HUES64 (cell line): ENCODE measurements around the gene CCDC78.
"Not testable (repeated sequence)": the region's sequence is repeated elsewhere in the genome, so short reads cannot be mapped to it uniquely, and the experiment has no call there.

Source experiments
- H3K27ac ChIP-seq: 2 replicates; pipeline ENCODE4 v1.7.0; 2013; ENCODE audit warnings: low read depth, low read length, inconsistent platforms
- H3K27me3 ChIP-seq: 2 replicates; pipeline ENCODE4 v1.6.1; 2013; ENCODE audit warnings: mild to moderate bottlenecking, low read length; ENCODE audit not compliant: insufficient read depth
- H3K36me3 ChIP-seq: 2 replicates; pipeline ENCODE4 v1.6.1; 2013; ENCODE audit warnings: mild to moderate bottlenecking, low read length; ENCODE audit not compliant: insufficient read depth
- H3K4me1 ChIP-seq: 2 replicates; pipeline ENCODE4 v1.6.1; 2013; ENCODE audit warnings: mild to moderate bottlenecking, low read length, moderate library complexity; ENCODE audit not compliant: insufficient read depth
- H3K4me3 ChIP-seq: 2 replicates; pipeline ENCODE4 v1.5.1; 2013; ENCODE audit warnings: mild to moderate bottlenecking, low read length, moderate library complexity
- H3K9ac ChIP-seq: 2 replicates; pipeline ENCODE4 v1.6.1; 2013; ENCODE audit warnings: mild to moderate bottlenecking, low read depth, low read length
- H3K9me3 ChIP-seq: 2 replicates; pipeline ENCODE4 v1.6.1; 2013; ENCODE audit warnings: low read depth, low read length; ENCODE audit not compliant: insufficient read depth
- WGBS: fragments of 150-250, 120-280 bp; methylation state at CpG from one replicate; pipeline ENCODE4 v1.1.7; 2013; ENCODE audit warnings: missing lambda C conversion rate; 5-methylcytosine and 5-hydroxymethylcytosine counted together

CCDC78 gene

DNA sequence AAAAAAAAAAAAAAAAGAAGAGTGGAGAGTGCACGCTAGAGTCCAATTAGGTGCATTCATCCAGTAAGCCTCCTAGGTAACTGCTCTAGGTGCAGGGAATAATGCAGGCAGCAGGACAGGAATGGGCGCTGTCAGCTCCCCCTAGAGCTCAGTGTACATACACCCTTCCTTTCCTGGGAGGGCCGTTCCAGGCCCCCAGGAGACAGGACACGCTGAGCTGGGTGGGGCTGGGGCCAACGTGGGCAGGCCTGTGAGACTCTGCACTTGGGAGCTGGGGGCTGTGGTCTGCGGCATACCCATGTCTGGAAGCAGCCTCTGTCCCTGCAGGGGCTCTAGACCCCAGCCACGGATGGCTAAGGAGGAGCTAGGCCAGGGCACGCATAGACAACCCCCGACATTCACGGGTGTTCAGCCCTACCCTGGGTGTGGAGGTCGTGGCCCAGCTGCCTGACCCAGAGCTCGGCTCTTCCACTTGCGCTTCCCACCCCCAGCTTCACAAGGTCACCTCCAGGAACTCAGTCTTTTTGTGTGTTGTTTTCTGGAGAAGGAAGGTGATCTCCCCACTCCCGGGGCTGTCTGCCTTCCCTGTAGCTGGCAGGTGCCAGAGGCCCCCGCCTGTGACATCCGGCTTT lies 6.3 kb downstream of the CCDC78 start:
- Histone ChIP-seq H3K9ac (peak overlapping the region; percentile 94; the same call in 1 of the 2 replicates), H3K27me3 (peaks cover 23% of the 10 kb centered on the region), H3K4me1 (peaks cover 18% of the 10 kb centered on the region; the same call in 1 of the 2 replicates), H3K9me3 (no peaks in the 10 kb centered on the region), H3K27ac (no peak overlapping the region), H3K36me3 (peaks cover 5% of the 10 kb centered on the region; the same call in 1 of the 2 replicates), H3K4me3 (peak overlapping the region; percentile 93)
- 25% methylated on average over 16 of the region's 16 CpGs for WGBS

DNA sequence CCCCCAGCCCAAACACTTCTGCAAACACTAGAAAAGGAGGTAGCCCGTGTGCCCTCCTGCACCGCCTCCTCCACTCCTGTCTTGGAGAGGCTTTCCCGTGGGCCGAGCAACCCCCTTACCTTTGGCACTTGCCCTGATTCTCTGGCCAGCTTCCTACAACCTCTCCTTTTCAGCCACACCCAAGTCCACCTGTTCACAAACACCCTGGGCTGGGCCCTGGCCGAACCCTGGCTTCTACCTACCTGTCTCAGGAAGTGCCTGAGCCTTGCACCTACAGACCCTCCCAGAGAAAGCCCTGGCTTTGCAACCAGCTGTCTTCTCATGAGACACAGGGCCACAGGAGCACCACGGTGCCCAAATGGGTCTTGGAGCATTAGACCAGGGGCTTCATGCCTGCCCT lies 7.3 kb downstream of the CCDC78 start:
- H3K9ac ChIP-seq, result no peak overlapping the region
- no peaks in the 10 kb centered on the region for H3K9me3 ChIP-seq
- H3K4me3 ChIP-seq, result no peak overlapping the region
- H3K36me3 ChIP-seq, result peaks cover 5% of the 10 kb centered on the region; the same call in 1 of the 2 replicates
- H3K4me1 ChIP-seq, result peaks cover 18% of the 10 kb centered on the region; the same call in 1 of the 2 replicates
- H3K27ac ChIP-seq, result no peak overlapping the region
- WGBS, result 92% methylated on average over 6 of the region's 6 CpGs
- peaks cover 31% of the 10 kb centered on the region for H3K27me3 ChIP-seq

DNA sequence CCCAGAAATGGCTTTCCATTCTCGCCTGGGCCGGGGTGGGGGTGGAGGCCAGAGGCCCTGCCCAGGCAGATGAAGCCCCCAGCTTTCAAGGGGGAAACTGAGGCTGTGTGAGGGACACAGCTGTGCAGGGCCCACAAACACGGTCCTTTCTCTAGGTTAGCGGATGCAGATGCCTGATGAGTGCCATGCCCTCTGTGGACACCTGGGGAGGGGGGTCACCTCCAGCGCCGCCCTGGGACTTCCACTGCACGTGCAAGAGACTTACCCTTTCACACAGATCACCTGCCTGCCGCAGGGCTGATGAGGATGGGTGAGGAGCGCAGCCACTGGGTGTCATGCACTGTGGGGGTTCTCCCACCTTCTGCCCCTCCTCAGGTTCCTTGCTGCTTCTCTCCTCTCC lies 7.9 kb downstream of the CCDC78 start:
- Histone ChIP-seq H3K4me1 (peaks cover 18% of the 10 kb centered on the region; the same call in 1 of the 2 replicates), H3K9ac (no peak overlapping the region), H3K27ac (no peak overlapping the region)

DNA sequence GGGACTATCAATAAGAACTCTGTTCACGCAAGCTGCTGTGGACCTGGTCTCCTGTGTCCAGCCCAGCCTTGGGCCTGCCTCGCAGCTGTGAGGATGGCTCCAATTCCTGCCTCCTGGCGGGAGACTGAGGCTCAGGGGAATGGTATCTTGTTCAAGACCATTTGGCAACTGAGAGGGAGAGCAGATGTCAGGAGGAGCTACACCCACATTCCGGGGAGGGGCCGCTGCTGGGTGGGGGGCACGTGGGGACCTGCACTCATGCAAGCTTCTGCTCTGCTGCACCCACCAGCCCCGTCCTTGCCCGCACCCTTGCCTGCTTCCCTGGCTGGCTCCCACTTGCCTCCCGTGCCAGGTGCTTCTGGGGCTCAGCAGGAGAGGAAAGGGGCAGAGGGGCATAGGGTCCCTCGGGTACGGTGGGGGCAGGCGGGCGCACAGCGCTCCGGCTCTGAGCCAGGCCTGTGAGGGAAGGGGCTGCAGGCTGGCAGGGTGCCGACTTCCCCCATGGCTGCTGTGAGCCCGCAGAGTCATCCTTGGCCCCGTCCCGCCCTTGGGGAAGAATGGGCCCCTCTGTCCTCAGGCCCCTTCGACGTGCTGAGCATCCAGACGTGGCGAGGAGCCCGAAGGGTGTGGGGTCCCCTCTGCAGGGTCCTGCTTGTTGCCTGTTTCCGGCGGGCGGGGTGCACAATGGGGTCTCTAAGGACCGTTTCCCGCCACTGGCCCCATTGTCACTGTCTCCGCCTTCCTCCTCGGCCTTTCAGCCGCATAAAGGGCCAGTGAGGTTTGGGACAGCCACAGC lies 8.6 kb downstream of the CCDC78 start:
- H3K4me1 ChIP-seq, result peaks cover 18% of the 10 kb centered on the region; the same call in 1 of the 2 replicates
- no peak overlapping the region for H3K9ac ChIP-seq
- H3K4me3 ChIP-seq, result no peak overlapping the region
- no peak overlapping the region for H3K27ac ChIP-seq
- H3K36me3 ChIP-seq, result no peaks in the 10 kb centered on the region
- H3K27me3 ChIP-seq, result peaks cover 36% of the 10 kb centered on the region
- no peaks in the 10 kb centered on the region for H3K9me3 ChIP-seq
- WGBS, result 76% methylated on average over 32 of the region's 32 CpGs

More for the DNA sequence above, 7.9 kb downstream of the CCDC78 start:
- Histone ChIP-seq H3K9me3 (no peaks in the 10 kb centered on the region), H3K36me3 (peaks cover 4% of the 10 kb centered on the region; the same call in 1 of the 2 replicates), H3K27me3 (peaks cover 36% of the 10 kb centered on the region), H3K4me3 (no peak overlapping the region)
- WGBS, result 92% methylated on average over 9 of the region's 9 CpGs

DNA sequence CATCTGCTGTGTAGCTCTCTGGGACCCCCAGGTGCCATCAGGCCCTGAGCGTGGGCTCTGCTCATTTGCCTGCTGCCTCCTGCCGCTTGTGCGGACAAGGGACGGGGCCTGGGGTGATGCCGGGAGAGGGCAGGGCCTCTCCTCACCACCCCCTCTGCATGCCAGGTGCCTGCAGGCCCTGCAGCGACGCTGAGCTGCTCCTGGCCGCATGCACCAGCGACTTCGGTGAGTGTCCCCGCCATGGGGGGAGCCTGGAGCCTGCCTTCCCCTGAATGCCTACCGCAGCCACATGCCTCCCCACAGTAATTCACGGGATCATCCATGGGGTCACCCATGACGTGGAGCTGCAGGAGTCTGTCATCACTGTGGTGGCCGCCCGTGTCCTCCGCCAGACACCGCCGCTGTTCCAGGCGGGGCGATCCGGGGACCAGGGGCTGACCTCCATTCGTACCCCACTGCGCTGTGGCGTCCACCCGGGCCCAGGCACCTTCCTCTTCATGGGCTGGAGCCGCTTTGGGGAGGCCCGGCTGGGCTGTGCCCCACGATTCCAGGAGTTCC lies 9.4 kb downstream of the CCDC78 start:
- peaks cover 18% of the 10 kb centered on the region; the same call in 1 of the 2 replicates for H3K4me1 ChIP-seq
- H3K27ac ChIP-seq, result no peak overlapping the region
- no peak overlapping the region for H3K9ac ChIP-seq
- WGBS, result 89% methylated on average over 29 of the region's 29 CpGs
- no peaks in the 10 kb centered on the region for H3K9me3 ChIP-seq
- peaks cover 38% of the 10 kb centered on the region for H3K27me3 ChIP-seq
- H3K4me3 ChIP-seq, result peak overlapping the region; percentile 66; the same call in 1 of the 2 replicates
- no peaks in the 10 kb centered on the region for H3K36me3 ChIP-seq

DNA sequence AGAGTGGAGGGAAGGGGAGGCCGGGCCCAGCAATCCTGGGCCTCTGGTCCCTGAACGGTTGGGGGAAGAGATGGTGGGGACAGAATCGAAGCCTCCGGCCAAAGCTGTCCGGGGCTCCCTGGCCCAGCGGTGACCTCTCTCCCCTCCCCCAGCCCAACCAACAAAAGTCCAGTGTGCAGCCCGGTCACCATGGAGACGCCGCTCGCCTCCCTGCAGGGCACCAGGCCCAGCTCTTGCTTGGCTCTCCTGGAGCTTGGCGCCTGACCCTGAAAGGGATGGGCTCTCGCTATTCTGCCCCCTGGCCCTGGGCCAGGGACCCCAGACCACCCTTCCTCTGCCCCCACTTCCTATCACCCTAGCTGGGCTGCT lies 10.1 kb downstream of the CCDC78 start:
- H3K27me3 ChIP-seq, result peaks cover 40% of the 10 kb centered on the region

DNA sequence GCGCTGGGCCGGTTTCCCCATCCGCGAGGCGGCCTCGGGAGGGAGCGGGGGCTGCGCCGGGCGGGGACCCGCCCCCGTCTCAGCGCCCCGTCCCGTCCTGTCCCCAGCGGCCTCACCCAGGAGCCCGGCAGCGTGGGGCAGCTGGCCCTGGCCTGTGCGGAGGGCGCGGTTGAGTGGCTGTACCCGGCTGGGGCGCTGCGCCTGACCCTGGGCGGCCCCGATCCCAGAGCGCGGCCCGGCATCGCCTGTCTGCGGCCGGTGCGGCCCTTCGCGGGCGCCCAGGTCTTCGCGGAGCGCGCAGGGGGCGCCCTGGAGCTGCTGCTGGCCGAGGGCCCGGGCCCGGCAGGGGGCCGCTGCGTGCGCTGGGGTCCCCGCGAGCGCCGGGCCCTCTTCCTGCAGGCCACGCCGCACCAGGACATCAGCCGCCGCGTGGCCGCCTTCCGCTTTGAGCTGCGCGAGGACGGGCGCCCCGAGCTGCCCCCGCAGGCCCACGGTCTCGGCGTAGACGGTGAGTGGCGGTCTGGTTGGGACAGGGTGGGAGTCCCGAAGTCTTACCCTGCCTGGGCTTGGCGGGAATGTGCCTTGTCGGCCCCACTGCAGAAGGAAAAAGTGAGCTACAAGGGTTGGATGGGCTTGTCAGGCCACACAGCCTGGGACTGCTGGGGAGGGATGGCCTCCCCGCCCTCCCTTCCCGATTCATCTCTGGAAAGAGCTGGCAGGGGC lies 10.6 kb downstream of the CCDC78 start:
- Histone ChIP-seq H3K9me3 (no peaks in the 10 kb centered on the region), H3K36me3 (no peaks in the 10 kb centered on the region), H3K4me3 (peak overlapping the region; percentile 66), H3K27ac (no peak overlapping the region), H3K9ac (peak overlapping the region; percentile 57), H3K27me3 (peaks cover 46% of the 10 kb centered on the region), H3K4me1 (peaks cover 18% of the 10 kb centered on the region; the same call in 1 of the 2 replicates)
- WGBS, result 4% methylated on average over 74 of the region's 74 CpGs

More for the DNA sequence above, 10.1 kb downstream of the CCDC78 start:
- Histone ChIP-seq H3K27ac (no peak overlapping the region), H3K9me3 (no peaks in the 10 kb centered on the region), H3K9ac (0 out of 2 replicates have a peak overlapping the region, but pooled peaks have one; percentile 37), H3K4me1 (peaks cover 18% of the 10 kb centered on the region; the same call in 1 of the 2 replicates), H3K4me3 (peak overlapping the region; percentile 66), H3K36me3 (no peaks in the 10 kb centered on the region)
- WGBS, result 14% methylated on average over 11 of the region's 12 CpGs

DNA sequence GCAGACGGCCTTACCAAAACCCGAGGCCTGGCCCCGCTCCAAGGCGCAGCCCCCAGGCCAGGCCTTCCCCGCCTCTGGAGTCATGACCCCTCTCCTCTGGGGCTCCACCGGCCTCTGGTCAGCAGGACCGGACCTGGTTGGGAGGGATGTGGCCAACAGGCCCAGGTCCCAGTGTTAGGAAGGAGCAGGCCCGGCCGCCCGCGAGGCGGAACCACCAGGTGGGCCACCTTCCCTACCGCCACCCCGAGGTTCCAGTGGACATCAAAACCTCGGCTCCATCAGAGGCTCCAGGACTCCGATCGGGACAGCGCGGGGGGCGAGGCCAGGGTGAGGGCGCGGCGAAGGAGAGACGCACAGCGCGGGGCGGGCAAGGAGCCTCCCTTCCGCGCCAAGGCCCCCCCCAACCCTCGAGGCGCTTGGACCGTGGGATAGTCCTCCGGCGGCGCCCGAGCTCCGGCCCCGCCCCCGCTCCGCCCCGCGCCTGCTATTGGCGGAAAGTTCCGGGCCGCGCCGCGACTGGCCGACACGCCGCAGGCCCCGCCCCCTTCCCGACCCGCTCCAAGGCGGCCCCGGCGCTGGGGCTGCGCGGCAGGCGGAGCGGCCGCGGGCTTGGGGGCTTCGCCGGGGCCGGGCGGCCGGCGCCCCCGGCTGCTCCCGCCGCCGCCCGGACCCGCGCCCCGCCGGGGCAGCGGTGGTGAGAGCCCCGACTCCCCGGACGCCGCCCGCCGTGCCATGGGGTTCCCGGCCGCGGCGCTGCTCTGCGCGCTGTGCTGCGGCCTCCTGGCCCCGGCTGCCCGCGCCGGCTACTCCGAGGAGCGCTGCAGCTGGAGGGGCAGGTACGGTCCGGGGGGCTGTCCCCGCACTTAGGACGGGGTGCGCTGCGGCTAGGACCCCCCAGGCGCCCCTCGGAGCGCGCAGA lies 11.4 kb downstream of the CCDC78 start, which contains the start of gene METRN:
Gene METRN (plus strand): TSS at position 561 of the 919 bp plus-strand sequence. CDS start 172 bp downstream, at position 733.
- H3K36me3 ChIP-seq, result no peaks in the 10 kb centered on the region
- no peaks in the 10 kb centered on the region for H3K9me3 ChIP-seq
- peaks cover 13% of the 10 kb centered on the region; the same call in 1 of the 2 replicates for H3K4me1 ChIP-seq
- 9% methylated on average over 108 of the region's 108 CpGs for WGBS
- H3K9ac ChIP-seq, result peak within 1 kb of the TSS; percentile 57
- no peak within 1 kb of the TSS for H3K27ac ChIP-seq
- H3K27me3 ChIP-seq, result peaks cover 53% of the 10 kb centered on the region
- H3K4me3 ChIP-seq, result peak within 1 kb of the TSS; percentile 66

DNA sequence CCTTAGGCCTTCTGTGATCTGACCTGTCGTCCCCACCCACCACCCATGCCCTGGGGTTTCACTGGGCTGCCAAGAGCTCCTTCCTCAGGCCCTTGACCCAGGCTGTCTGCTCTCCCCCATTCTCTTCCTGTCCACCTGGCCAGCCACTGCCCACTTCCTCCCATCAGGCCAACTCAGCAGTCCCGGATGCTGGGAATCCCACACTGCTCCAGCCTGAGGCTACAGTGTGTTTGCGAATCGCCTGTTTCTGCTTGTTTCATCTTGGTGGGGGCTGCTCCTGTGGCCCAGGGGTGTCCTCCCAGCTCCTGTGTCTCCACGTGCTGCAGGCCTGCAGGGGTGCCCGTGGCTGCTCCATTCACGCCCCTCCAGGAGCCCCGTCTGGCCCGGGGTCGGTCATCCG lies 12.2 kb downstream of the CCDC78 start:
- 85% methylated on average over 11 of the region's 11 CpGs for WGBS
- H3K36me3 ChIP-seq, result no peaks in the 10 kb centered on the region
- no peak overlapping the region for H3K9ac ChIP-seq
- H3K27me3 ChIP-seq, result peaks cover 60% of the 10 kb centered on the region
- no peak overlapping the region for H3K4me3 ChIP-seq
- H3K27ac ChIP-seq, result no peak overlapping the region
- peaks cover 11% of the 10 kb centered on the region; the same call in 1 of the 2 replicates for H3K4me1 ChIP-seq
- no peaks in the 10 kb centered on the region for H3K9me3 ChIP-seq

DNA sequence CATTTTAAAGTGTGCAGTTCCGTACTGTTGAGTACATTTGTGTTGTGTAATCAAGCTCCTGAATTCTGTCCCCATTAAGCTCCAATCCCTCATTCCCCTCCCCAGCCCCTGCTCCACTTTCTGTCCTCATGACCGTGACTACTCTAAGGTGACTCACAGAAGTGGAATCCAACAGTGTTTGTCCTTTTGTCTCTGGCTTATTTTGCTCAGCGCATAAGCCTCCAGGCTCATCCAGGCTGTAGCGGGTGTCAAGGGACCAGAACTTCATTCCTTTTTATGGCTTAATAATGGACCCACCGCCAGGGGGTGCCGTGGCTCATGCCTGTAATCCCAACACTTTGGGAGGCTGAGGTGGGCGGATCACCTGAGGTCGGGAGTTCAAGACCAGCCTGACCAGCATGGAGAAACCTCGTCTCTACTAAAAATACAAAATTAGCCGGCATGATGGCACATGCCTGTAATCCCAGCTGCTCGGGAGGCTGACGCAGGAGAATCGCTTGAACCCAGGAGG lies 13.4 kb downstream of the CCDC78 start:
- peaks cover 69% of the 10 kb centered on the region for H3K27me3 ChIP-seq

More for the DNA sequence above, 13.4 kb downstream of the CCDC78 start:
- H3K4me3 ChIP-seq, H3K9ac ChIP-seq, H3K36me3 ChIP-seq, H3K27ac ChIP-seq, H3K9me3 ChIP-seq: not testable (repeated sequence)
- WGBS, result 49% methylated on average over 12 of the region's 13 CpGs
- peaks cover 11% of the 10 kb centered on the region; the same call in 1 of the 2 replicates for H3K4me1 ChIP-seq
